ENCODE data around the gene FZD2. TPM values are rescaled to one million over a fixed set of nuclear protein-coding genes. Genes with fewer than 3 reads are reported as not detected.

FZD2 gene
- total and polyA plus RNA-seq, 2 of the 8 experiments (the other 6 are each of a cell fraction or from before 2014, with no cell fraction given) = 17.6 to 86.7 TPM

DNA sequence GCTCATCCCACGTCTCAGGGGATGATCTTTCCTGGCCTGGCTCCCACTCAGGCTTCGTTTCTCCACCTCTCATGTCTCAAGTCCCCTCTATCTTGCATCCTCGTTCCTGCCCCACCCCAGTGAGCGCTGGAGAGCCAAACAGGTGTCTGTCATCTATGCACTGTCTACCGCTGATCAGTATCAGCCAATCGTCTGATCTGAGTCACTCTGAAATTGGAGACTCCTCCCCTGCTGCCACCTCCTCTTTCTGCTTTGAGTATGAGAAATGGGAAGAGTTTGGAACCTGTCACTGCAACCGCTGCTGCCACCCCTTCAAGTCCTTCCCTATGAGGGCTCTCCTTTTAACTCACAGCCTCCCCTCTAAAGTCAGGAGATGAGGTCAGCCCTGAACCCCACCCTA, 28.0 kb downstream of the FZD2 start:
- no peak overlapping the region; the same call in 1 of the 2 replicates for H2AFZ ChIP-seq (ENCODE audit: low read length)
- H2BK15ac ChIP-seq (ENCODE audit: low read length) = no peak overlapping the region
- no peak overlapping the region for H3K56ac ChIP-seq (replicated peaks; ENCODE audit: insufficient read length, low read depth, low read length)
- no peaks in the 10 kb centered on the region; a peak in 2 of 7 replicates for H3K4me1 ChIP-seq (replicated peaks in 1 of 4; ENCODE audit: control insufficient read depth in 3 of 4, insufficient read depth in 4 of 4, low read length in 3 of 4)
- no peak overlapping the region for H3K4me2 ChIP-seq (ENCODE audit: insufficient read depth in 1 of 2, low read depth in 2 of 2, low read length in 2 of 2)
- H3K18ac ChIP-seq (ENCODE audit: extremely low read depth, low read length) = no peak overlapping the region
- no peak overlapping the region for H3K27ac ChIP-seq (ENCODE audit: low read depth, low read length)
- H4K5ac ChIP-seq (ENCODE audit: insufficient read length, low read depth, low read length) = no peak overlapping the region
- no peak overlapping the region for H3K14ac ChIP-seq (ENCODE audit: insufficient read length)
- H2BK12ac ChIP-seq (ENCODE audit: low read depth, low read length) = no peak overlapping the region
- H3K9ac ChIP-seq (replicated peaks in 1 of 4; ENCODE audit: extremely low read depth in 1 of 4, low read depth in 3 of 4, low read length in 3 of 4) = no peak overlapping the region
- no peak overlapping the region for H3K23ac ChIP-seq (ENCODE audit: insufficient read length)
- no peak for TF ChIP-seq TAF7 (optimal IDR thresholded peaks at IDR 0.05; ENCODE audit: borderline replicate concordance, low read depth, low read length)
- no peak for TF ChIP-seq RNF2 (IDR thresholded peaks at IDR 0.05; ENCODE audit: borderline replicate concordance, low read depth, low read length, missing control alignments, poor library complexity, severe bottlenecking)
- no peak for TF ChIP-seq GTF2F1 (IDR thresholded peaks at IDR 0.05; ENCODE audit: borderline replicate concordance, low read depth, low read length)
- TF ChIP-seq HDAC2 (IDR thresholded peaks at IDR 0.05; ENCODE audit: borderline replicate concordance in 1 of 2, low read depth in 2 of 2, low read length in 2 of 2) = no peak
- TF ChIP-seq YY1 (IDR thresholded peaks at IDR 0.05; ENCODE audit: low read depth, low read length) = no peak
- no peak for TF ChIP-seq HDAC6 (IDR thresholded peaks at IDR 0.05; ENCODE audit: low read depth, low read length)
- TF ChIP-seq POLR2A (IDR thresholded peaks at IDR 0.05; ENCODE audit: control extremely low read depth in 1 of 2, low read depth in 2 of 2, low read length in 2 of 2) = no peak
- TF ChIP-seq TCF12 (IDR thresholded peaks at IDR 0.05; ENCODE audit: low read depth, low read length) = no peak
- no peak for TF ChIP-seq SIX5 (IDR thresholded peaks at IDR 0.05; ENCODE audit: low read depth, low read length)
- TF ChIP-seq, protein P1, sequence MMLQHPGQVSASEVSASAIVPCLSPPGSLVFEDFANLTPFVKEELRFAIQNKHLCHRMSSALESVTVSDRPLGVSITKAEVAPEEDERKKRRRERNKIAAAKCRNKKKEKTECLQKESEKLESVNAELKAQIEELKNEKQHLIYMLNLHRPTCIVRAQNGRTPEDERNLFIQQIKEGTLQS (IDR thresholded peaks at IDR 0.05; ENCODE audit: insufficient read depth, low read depth, low read length) = no peak
- TF ChIP-seq ASH2L (IDR thresholded peaks at IDR 0.05; ENCODE audit: low read length) = no peak
- TF ChIP-seq CHD2 (IDR thresholded peaks at IDR 0.05; ENCODE audit: low read length) = no peak
- no peak for TF ChIP-seq RXRA (IDR thresholded peaks at IDR 0.05; ENCODE audit: insufficient read depth, low read depth, low read length)
- CTCF ChIA-PET (ENCODE audit: partially characterized antibody) = no interaction called here
- H3K9me3 ChIP-seq (ENCODE audit: insufficient read depth in 2 of 2, low read depth in 1 of 2, low read length in 1 of 2) = no peaks in the 10 kb centered on the region
- no peak overlapping the region for H2BK5ac ChIP-seq (ENCODE audit: low read depth, low read length)
- POLR2A ChIA-PET (ENCODE audit: partially characterized antibody) = no interaction called here
- peaks cover 4% of the 10 kb centered on the region; the same call in 1 of the 2 replicates for H3K23me2 ChIP-seq (ENCODE audit: low read depth, low read length)
- H2BK20ac ChIP-seq (ENCODE audit: low read length) = no peak overlapping the region
- H4K91ac ChIP-seq (replicated peaks; ENCODE audit: insufficient read length, low read length) = no peak overlapping the region
- no peaks in the 10 kb centered on the region for H3K79me2 ChIP-seq (ENCODE audit: control insufficient read depth in 1 of 2, insufficient read depth in 2 of 2, low read length in 2 of 2)
- H3K4ac ChIP-seq (replicated peaks; ENCODE audit: insufficient read length, low read depth, low read length) = no peak overlapping the region
- no peak overlapping the region for H2AK5ac ChIP-seq (ENCODE audit: low read depth, low read length)
- 87% methylated on average over 7 of the region's 7 CpGs; no CpG with 5 or more reads in 1 of the 2 experiments for WGBS, 2 experiments (ENCODE audit: extremely low coverage in 1 of 2, insufficient coverage in 1 of 2, insufficient read length in 1 of 2, insufficient replicate concordance in 2 of 2, low coverage in 1 of 2, low lambda C conversion rate in 2 of 2, missing lambda C conversion rate in 1 of 2)
- DNase-seq (ENCODE audit: low read depth in 1 of 2, low spot score in 2 of 2) = no peak
- H4K20me1 ChIP-seq (replicated peaks in 1 of 2; ENCODE audit: control insufficient read depth in 1 of 2, insufficient read depth in 2 of 2, low read length in 2 of 2) = no peaks in the 10 kb centered on the region
- H3K4me3 ChIP-seq (ENCODE audit: extremely low read depth in 1 of 4, insufficient read depth in 2 of 4, low read depth in 3 of 4, low read length in 4 of 4) = no peak overlapping the region
- no peaks in the 10 kb centered on the region for H3K36me3 ChIP-seq (ENCODE audit: control insufficient read depth in 2 of 4, insufficient read depth in 4 of 4, low read length in 3 of 4)
- H3K79me1 ChIP-seq (ENCODE audit: low read depth, low read length) = no peaks in the 10 kb centered on the region; the same call in 1 of the 2 replicates
- H4K8ac ChIP-seq (ENCODE audit: extremely low read depth, insufficient read depth, low read length) = no peak overlapping the region
- H3K27me3 ChIP-seq (replicated peaks in 1 of 4; ENCODE audit: control insufficient read depth in 3 of 4, extremely low read depth in 1 of 4, insufficient read depth in 3 of 4, low read length in 3 of 4) = no peaks in the 10 kb centered on the region
- no peak for FAIRE-seq
- no peak overlapping the region for H2BK120ac ChIP-seq (replicated peaks; ENCODE audit: low read depth, low read length)

Measured in H1 (cell line).